ENCODE results near the gene OBSCN.

OBSCN gene

DNA sequence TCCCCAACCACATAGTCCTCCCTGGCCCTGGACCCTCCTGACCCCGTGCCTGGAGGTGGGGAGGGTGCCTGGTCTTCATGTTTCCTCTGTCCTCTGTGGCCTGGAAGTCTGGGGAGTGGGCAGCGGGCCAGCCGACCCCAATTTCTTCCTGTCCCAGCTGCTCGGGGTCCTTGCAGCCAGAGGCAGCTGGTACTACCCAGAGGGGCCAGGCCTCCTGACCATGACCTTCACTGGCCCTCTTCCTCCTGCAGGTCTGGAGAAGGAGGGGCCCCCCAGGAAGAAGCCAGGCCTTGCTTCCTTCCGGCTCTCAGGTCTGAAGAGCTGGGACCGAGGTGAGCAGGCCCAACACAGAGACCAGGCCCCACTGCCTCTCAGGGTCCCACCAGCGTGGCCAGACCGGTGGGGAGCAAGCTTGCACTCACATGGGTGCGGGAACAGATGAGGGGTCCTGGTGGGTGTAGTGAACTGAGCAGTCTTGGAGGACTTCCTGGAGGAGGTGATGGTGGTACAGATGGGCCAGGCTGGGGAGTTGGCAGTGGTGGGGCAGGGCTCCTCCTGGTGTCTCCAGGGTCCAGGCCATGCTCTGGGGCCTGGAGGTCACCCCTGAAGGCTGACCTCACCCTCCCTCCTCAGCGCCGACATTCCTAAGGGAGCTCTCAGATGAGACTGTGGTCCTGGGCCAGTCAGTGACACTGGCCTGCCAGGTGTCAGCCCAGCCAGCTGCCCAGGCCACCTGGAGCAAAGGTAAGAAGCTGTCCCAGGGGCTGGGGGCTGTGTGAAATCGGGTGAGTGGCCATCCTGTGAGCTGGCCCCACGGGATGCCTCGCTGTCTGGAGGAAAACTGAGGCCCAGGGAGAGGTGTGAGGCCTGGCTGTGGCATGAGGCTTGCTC is 166.1 kb downstream of the OBSCN start:
- no peak for DNase-seq

DNA sequence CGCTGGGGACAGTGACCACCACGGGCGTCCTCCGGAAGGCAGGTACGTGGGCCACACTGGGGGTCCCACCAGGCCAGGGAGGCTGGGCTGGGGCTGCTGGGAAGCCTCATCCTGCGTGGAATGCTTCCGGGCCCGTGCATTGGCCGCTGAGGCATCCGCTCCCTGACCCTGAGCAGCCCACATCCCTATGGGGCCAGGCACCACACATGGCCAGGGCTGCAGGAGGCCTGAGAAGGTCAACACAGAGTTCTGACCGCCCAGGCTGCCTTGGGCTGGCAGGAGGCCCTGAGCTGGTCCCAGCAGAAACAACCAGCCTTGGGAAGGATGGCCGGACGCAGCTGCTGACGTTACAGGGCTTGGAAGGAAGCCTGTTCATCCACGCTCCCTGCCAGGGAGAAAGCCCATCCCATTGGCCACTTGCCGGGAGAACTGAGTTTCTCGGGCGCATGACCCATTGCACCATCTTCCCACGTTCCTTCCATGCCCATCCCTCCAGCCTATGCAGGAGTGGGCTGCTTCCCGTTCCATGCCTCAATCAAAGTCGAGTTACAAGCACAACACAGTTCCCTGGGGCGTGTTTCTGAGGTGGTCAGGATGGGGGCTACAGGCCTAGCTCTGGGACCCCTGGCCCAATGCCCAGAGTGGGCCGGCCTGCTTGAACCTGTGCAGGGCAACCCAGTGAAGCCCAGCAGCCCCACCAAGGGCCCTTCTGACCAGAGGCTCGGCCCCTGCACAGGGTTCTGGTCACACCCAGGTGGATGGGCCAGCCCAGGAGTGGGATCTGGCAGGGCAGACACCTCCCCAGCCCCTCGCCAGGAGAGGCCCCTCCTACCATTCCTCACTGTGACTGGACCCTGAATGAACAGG is 167.1 kb downstream of the OBSCN start:
- DNase-seq, result no peak

DNA sequence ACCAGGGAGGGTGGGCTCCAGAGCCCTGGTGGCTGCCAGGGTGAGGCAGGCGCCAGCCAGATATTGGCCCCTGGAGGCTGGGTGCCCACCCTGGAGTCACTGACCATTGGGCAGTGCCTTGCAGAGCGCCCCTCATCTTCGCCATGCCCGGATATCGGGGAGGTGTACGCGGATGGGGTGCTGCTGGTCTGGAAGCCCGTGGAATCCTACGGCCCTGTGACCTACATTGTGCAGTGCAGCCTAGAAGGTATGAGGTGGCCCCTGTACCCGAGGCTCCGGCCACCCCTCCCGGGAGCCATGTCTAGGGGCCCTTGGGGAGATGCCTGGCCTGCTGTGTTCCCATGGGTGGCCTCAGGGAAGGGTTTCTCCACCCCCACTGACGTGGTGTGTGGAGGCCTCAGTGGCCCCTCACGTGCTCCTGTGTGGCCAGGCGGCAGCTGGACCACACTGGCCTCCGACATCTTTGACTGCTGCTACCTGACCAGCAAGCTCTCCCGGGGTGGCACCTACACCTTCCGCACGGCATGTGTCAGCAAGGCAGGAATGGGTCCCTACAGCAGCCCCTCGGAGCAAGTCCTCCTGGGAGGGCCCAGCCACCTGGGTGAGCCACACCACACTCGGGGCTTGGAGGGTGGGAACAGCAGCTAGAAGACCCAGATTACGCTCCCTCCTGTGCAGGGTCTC is 167.9 kb downstream of the OBSCN start:
- DNase-seq, result no peak

DNA sequence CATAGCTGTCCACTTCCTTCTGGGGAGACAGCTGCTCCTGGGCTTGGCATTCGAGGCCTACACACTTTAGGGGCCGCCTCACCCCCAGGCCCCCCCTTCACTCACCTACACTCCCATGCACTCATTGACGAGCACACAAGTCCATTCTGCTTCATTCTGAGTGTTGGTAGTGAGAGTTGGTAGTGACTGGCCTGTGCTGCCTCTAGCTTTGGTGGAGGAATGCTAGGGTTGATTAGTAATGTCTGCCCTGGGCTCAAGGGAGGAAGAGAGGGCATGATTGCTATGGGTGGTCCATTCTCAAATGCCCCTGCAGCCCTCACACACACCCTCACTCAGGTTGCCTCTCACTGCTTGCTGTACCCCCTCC is 168.4 kb downstream of the OBSCN start:
- no peak for DNase-seq

DNA sequence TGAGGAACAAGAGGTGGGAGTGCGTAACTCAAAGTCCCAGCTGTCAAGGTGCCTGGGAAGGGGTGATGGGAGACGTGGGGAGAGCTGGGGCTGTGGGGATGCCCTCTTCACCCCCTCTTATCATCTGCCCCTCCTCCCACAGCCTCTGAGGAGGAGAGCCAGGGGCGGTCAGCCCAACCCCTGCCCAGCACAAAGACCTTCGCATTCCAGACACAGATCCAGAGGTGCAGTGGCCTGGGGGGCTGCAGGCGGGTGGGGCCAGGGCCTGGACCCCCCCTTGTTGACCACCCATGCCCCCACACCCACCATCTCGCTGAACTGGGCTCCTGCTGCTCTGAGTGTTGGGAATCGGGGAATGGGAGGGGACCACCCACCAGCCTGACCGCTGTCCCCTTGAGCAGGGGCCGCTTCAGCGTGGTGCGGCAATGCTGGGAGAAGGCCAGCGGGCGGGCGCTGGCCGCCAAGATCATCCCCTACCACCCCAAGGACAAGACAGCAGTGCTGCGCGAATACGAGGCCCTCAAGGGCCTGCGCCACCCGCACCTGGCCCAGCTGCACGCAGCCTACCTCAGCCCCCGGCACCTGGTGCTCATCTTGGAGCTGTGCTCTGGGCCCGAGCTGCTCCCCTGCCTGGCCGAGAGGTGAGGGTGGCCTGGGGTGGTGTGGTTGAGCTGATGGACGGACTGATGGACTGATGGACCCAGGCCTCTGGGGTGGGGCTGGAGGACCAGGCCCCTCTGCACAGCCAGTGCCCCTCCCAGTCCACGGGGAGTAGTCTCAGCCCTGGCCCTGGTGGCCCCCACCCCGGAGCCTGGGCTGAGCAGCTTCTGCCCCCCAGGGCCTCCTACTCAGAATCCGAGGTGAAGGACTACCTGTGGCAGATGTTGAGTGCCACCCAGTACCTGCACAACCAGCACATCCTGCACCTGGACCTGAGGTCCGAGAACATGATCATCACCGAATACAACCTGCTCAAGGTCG is 169.1 kb downstream of the OBSCN start:
- DNase-seq, result no peak

DNA sequence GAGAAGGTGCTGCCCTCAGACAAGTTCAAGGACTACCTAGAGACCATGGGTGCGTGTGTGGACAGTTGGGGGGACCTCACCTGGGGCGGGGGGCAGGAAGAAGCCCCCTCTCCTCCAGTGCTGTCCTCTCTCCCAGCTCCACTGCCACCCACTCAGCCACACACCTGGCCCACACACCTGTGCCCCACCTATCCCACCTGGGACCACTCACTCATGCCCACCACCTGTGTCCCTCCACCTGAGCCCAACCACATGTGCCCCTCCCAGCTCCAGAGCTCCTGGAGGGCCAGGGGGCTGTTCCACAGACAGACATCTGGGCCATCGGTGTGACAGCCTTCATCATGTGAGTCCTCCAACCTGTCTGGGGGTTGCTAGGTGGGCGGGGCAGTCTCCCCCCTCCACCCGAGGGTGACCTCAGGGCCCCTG is 169.8 kb downstream of the OBSCN start:
- no peak for DNase-seq

DNA sequence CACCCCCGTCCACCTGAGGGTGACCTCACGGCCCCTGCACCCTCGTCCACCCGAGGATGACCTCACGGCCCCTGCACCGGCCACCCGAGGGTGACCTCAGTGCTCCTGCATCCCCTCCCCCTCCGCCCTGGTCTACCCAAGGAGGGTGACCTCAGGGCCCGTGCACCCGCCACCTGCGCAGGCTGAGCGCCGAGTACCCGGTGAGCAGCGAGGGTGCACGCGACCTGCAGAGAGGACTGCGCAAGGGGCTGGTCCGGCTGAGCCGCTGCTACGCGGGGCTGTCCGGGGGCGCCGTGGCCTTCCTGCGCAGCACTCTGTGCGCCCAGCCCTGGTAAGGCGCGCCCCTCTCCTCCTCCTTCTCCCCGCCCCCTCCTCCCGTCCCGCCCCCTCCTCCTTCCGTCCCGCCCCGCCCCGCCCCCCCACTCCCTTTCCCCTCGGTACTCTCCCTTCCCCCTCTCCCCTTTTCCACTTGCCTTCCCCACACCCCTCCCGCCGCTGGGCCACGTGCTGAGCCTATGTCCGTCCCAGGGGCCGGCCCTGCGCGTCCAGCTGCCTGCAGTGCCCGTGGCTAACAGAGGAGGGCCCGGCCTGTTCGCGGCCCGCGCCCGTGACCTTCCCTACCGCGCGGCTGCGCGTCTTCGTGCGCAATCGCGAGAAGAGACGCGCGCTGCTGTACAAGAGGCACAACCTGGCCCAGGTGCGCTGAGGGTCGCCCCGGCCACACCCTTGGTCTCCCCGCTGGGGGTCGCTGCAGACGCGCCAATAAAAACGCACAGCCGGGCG is 170.4 kb downstream of the OBSCN start:
- no peak for DNase-seq

DNA sequence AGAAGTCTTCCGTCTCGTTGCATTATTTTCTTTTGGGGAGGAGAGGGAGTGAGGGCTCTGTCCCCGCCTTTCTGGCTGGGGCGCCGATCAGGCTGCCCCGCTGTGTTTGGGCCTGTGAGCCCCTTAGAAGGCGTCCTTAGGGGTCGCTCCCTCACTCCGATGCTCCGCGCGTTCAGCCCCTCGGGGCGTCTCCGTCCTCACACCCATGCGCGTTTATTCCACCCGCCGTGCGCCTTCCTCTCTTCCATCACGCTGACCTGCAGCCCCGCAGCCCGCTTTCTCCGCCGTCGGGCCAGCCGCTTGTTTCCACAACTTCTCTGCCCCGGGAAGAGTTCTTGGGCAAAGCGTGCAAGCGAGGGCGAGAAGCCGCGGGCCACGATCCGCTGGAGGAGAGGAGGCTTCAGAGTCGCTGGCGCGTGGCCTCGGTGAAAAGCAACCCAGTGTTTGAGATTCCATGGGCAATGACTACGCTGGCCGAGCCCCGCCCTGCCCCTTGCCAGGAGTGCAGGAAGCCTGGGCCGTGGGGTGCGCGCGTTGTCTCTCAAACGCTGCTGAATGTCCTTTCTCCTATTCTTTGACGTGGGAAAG is 171.1 kb downstream of the OBSCN start:
- no peak for DNase-seq

DNA sequence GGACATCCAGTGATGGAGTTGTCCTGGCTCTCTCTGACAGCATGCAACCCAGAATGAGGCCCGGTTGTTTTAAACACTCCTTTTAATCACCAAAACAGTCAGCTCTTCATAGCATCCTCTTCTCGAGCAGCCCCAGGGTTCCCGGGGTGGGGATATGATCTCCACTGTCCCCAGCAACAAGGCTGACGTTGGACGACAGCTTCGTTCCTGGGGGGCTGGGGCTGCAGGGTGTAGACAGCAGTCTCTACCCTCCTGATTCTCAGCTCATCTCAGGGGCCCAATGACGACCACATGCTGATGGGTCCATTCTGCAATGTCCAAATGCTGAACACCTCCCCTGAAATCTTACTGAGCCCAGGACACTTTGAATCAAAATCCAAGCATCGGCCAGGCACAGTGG is 171.8 kb downstream of the OBSCN start:
- DNase-seq, result no peak

DNA sequence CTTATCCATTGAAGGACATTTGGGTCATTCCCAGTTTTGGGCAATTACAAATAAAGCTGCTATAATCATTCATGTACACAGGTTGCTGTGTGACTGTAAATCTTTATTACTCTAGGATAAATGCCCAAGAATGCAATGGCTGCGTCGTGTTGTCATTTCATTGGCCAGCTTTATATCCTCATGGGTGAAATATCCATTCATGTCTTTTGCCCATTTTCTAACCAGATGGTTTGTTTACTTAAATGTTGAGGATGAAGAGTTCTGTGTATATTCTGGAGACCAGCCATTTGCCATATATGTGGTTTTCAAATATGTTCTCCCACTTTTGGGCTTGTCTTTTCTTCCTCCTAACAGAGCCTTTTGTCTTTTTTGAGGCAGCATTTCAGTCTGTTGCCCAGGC is 173.5 kb downstream of the OBSCN start:
- no peak for DNase-seq

DNA sequence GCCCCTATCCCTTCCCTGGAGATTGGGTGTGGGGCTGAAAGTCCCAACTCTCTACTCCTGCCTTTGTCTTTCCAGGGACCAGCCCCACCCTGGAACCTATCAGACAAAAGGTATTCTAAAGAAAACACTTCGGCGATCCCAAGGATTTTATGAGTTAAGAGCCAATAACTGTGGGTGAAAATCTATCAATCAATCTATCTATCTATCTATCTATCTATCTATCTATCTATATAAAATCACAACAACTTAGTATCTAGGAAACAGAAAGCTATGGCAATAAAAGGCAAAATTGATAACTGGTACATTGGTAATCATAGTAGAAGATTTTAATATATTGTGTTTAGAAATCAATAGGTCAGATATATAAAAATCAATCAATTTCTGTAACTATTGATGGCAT is 175.9 kb downstream of the OBSCN start:
- DNase-seq, result no peak

DNA sequence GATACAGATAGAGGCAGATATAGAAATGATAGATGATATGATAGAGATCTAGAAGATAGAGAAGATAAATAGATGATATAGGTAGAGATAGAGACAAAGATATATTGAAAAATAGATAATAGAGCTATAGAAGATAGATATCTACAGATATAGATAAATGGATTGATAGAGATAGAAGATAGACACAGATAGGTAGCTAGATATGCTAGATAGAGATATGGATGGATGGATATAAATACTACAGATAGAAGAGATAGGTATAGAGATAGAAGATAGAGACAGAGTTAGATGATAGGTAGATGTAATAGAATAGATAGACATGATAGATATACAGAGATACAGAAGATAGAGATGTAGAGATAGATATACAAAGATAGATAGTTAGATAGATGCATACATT is 177.4 kb downstream of the OBSCN start:
- DNase-seq, result no peak

DNA sequence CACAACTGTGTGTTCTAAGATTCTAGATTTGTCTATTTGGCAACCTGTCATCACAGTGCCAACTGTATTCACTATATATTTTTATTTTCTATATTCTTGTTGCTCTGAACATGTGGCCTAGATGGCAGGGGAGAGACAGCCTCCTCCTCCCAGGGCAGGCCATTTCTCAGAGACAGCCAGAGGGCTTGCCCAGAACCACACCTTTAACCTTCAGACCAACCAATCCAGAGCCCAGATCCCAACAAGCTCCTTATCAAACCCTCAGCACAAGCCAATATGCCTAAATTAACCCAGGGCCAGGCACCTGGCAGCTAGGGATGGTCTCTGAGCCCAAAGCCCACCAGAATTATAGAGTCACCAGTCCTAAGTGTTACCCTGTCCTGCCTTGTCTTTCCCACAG is 179.5 kb downstream of the OBSCN start:
- no peak for DNase-seq

DNA sequence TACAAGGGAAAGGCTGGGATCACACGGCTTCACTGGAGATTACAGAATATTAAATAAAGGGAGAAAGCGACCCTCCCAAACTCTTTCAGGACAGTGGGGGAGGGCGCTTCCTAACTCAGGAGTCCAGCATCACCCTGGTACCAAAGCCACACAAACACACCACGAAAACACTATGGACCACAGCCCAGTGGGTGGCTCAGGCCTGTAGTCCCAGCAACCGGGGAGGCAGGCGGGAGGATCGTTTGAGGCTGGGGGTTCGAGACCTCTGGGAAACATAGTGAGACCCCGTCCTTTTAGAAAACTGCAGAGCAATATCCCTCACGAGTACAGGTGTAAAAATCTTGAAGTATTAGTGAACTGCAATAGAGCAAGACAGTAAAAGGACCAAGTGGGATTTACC is 182.8 kb downstream of the OBSCN start:
- no peak for DNase-seq

DNA sequence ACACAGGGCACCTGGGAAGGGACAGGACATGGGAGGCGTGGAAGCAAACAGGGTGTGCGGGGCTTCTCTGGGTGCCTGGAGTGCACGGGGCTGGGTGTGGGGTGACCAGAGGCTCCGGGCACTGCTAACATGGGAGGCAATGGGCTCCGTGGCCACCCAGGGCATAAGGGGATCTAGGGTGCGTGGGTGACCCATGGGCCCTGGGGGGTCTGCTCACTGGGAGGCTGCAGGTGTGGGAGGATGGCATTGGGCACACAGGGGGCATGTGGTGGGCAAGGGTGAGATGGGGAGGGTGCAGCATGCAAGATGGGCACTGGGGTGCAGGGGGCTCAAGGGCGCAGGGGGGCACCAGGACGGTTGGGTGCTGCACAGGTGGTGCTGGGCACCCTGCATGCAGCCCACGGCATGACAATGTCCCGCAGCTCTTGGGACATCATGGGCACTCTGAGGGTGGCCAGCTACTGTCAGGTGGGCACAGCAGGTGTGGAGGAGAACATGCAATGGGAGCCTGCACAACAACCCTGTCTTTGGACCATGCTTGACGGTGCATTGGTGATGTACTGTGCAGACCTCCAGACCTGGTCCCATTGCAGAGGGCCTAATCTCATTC is 183.7 kb downstream of the OBSCN start:
- DNase-seq, result no peak

DNA sequence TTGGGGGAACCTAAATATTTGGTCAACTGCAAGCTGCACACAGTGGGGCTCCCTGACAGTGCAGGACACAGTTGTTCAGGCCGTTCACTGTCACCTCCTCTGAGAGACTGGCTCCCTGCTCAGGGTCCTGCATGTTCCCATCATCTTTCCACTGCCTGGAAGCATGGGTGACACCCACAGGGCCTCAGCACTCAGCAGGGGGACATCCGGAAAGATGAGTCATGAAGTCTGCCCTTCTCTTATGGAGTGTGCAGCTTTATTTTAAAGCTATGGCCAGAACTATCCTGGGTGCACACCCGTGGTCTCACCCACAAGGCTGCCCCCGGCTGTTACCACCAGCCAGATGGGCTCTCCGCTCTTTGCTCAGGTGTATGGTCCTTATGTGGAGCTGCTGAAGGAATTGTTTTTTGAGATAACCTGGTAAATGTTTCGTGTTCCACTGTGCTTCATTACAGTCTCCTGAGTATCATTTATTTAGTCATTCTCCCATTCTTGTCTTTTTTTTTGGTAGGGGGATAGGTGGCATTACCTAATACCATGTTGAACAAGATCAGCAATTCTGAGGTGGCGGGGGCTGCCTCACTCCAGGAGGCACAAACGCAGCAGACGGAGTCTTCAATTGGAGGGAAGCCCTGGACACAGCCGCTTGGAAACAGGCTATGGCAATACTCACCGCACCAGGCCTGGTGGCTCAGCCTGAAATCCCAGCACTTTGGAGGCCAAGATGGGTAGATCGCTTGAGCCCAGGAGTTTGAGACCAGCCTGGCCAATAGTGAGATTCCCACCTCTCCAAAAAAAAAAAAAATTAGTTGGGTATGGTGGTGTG is 184.5 kb downstream of the OBSCN start:
- DNase-seq, result no peak

DNA sequence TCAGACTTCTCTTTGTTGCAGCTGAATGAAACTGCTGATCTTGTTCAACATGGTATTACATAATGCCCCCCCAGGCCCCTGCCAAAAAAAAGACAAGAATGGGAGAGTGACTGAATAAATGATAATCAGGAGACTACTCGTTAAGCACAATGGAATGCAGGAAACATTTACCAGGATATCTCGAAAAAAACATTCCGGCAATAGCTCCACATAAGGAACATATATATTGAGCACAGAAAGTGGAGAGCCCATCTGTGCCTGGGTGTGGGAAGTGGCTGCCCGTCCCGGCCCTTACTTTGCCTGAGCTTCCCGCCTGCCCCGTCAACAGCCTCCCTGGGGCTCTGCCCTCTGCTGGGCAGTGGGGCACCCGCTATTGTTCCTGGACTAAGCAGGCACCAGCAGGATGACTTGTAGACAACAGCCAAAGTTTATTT is 185.4 kb downstream of the OBSCN start:
- no peak for DNase-seq

DNA sequence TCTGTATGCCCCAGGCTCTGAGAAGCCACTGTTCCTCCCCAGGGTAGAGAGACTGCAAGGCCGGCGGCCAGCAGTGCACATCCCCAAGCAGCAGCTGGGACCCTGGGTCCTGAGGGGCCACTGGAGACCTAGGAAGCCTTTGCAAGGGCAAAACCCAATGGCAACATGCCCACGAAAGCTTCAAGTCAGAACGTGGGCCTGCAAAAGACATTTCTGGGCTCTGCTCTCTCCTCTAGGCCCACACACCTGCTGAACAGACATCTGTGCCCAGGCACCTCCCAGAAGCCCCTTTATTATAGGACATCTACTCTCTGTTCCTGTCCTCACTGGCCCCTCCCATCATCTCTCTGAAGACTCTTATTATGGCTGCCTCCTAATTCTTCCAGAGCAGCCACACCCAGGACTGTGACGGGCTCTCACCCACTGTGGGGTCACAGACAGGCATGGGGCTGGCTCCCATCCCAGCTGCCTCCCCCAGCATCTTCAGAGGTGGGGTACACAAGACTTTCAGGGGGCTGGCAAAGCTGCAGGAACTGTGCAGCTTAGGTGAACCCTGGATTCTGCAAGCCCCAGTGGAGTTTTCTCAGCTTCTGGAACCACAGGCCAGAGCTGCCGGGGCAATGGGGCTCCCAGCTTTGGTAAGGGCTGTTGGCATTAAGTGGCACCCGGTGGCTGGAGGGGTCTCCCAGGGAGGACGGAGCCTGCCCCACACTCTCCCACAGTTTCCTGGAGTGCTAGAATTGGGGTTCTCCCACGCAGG is 186.1 kb downstream of the OBSCN start:
- no peak for DNase-seq
